GM12878 (cell line): ENCODE measurements around the gene KMT2E. TPM values are rescaled to one million over a fixed set of nuclear protein-coding genes. Genes with fewer than 3 reads are reported as not detected.

Source experiments
- NR2C1 ChIP-seq: fragments of 450-650 bp; IDR thresholded peaks from 2 replicates; pipeline ENCODE4 v1.6.1; 2017; ENCODE audit warnings: antibody characterized with exemption, mild to moderate bottlenecking, moderate library complexity
- POLR2AphosphoS5 ChIP-seq: IDR thresholded peaks from 2 replicates; pipeline ENCODE4 v1.6.1; 2011; ENCODE audit warnings: mild to moderate bottlenecking, low read length, inconsistent platforms
- SPI1 ChIP-seq: IDR thresholded peaks from 2 replicates; pipeline ENCODE4 v1.6.1; 2011; ENCODE audit warnings: low read depth, mild to moderate bottlenecking, low read length, moderate library complexity, borderline replicate concordance; ENCODE audit not compliant: insufficient read depth
- polyA plus RNA-seq, 11 experiments: library from polyadenylated mRNA; depleted of rRNA in 4 of 11; unstranded in 6 of 11; stranded (reverse) in 5 of 11; fragments of >200 nt; fragmentation: Nextera tagmentation in 4 of 11; fragmentation: Illumina TruSeq in 1 of 11; extraction: Ambion mirVana in 4 of 11; extraction: Trizol in 1 of 11; gene quantifications; 1 replicate in 1 of 11; 2 replicates in 10 of 11; pipeline versions ENCODE4 v1.2.1 to v1.2.3, GENCODE V29; 2011 to 2016; ENCODE audit warnings: inconsistent platforms in 2 of 11, missing spikeins in 2 of 11, low read depth in 1 of 11
- total RNA-seq, 4 experiments: library from RNA; depleted of rRNA in 3 of 4; stranded (reverse); fragments of >200 nt in 3 of 4; fragmentation: Illumina TruSeq in 1 of 4; extraction: Trizol in 1 of 4; gene quantifications; 2 replicates each; pipeline versions ENCODE4 v1.2.1 to v1.2.3, GENCODE V29; 2013 to 2021
- TF ChIP-seq, protein P1 (sequence below): fragments of 450-650 bp; formaldehyde crosslinking; IDR thresholded peaks from 2 replicates; pipeline ENCODE4 v1.4.0; 2022; ENCODE audit warnings: mild to moderate bottlenecking, moderate library complexity
- TF ChIP-seq, protein P2 (sequence below): fragments of 450-650 bp; IDR thresholded peaks from 2 replicates; pipeline ENCODE4 v1.6.1; 2018; ENCODE audit warnings: borderline replicate concordance, mild to moderate bottlenecking; ENCODE audit not compliant: partially characterized antibody

KMT2E gene
- total and polyA plus RNA-seq, 10 of the 15 experiments (the other 5 are each of a cell fraction or from before 2014, with no cell fraction given): 13.2 to 68.1 (median 34.1) TPM

DNA sequence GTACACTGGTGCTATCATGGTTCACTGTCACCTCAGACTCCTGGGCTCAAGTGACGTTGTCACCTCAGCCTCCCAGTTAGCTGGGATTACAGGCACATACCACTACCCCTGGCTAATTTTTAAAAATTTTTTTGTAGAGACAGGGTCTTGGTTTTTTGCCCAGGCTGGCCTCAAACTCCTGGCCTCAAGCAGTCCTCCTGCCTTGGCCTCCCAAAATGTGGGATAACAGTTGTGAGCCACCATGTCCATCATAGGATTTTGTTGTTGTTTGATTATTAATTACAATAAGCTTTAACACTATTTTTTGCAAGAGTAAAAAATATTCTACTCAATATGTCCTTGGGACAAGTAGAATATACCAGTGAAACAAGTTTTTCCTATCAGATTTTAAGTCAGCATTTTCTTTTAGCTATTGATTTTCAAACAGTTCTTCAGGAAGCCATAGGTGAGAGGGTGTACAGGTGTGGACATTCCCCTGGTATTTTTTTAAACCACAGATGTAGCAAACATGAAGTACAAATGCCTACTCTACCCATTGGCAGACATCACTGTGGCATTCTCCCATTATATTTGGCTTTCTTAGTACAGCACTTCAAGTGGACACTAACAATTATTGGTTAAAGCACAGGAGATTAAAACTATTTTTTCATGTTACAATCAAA is 18.7 kb downstream of the KMT2E start (continued):
- TF ChIP-seq, protein P1, sequence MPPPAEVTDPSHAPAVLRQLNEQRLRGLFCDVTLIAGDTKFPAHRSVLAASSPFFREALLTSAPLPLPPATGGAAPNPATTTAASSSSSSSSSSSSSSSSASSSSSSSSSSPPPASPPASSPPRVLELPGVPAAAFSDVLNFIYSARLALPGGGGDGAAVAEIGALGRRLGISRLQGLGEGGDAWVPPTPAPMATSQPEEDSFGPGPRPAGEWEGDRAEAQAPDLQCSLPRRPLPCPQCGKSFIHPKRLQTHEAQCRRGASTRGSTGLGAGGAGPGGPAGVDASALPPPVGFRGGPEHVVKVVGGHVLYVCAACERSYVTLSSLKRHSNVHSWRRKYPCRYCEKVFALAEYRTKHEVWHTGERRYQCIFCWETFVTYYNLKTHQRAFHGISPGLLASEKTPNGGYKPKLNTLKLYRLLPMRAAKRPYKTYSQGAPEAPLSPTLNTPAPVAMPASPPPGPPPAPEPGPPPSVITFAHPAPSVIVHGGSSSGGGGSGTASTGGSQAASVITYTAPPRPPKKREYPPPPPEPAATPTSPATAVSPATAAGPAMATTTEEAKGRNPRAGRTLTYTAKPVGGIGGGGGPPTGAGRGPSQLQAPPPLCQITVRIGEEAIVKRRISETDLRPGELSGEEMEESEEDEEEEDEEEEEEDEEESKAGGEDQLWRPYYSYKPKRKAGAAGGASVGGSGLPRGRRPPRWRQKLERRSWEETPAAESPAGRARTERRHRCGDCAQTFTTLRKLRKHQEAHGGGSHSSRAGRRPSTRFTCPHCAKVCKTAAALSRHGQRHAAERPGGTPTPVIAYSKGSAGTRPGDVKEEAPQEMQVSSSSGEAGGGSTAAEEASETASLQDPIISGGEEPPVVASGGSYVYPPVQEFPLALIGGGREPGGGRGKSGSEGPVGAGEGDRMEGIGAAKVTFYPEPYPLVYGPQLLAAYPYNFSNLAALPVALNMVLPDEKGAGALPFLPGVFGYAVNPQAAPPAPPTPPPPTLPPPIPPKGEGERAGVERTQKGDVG (CRISPR knock-in tag): no peak
- TF ChIP-seq SPI1: no peak
- TF ChIP-seq, protein P2, sequence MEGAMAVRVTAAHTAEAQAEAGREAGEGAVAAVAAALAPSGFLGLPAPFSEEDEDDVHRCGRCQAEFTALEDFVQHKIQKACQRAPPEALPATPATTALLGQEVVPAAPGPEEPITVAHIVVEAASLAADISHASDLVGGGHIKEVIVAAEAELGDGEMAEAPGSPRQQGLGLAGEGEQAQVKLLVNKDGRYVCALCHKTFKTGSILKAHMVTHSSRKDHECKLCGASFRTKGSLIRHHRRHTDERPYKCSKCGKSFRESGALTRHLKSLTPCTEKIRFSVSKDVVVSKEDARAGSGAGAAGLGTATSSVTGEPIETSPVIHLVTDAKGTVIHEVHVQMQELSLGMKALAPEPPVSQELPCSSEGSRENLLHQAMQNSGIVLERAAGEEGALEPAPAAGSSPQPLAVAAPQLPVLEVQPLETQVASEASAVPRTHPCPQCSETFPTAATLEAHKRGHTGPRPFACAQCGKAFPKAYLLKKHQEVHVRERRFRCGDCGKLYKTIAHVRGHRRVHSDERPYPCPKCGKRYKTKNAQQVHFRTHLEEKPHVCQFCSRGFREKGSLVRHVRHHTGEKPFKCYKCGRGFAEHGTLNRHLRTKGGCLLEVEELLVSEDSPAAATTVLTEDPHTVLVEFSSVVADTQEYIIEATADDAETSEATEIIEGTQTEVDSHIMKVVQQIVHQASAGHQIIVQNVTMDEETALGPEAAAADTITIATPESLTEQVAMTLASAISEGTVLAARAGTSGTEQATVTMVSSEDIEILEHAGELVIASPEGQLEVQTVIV: no peak
- no peak for TF ChIP-seq NR2C1
- no peak for TF ChIP-seq POLR2AphosphoS5
